SK-N-SH (cell line): ENCODE results near the gene ATF6B.

Source experiments
- CHD2 ChIP-seq: fragments of 150-350 bp; IDR thresholded peaks from 2 replicates; pipeline ENCODE4 v1.6.1; 2018; ENCODE audit warnings: low read length; ENCODE audit not compliant: partially characterized antibody
- CTCF ChIP-seq: fragments of 200-600 bp; sonication (generic); IDR thresholded peaks from 2 replicates; pipeline ENCODE4 v1.6.1; 2017; ENCODE audit warnings: antibody characterized with exemption, mild to moderate bottlenecking, moderate library complexity
- EP300 ChIP-seq, 2 experiments: IDR thresholded peaks; 2 replicates each; pipeline versions ENCODE4 v1.4.0 to v1.6.1; 2012; ENCODE audit warnings: borderline replicate concordance in 1 of 2, low read depth in 1 of 2, low read length in 1 of 2
- EZH2phosphoT487 ChIP-seq: fragments of 200-600 bp; sonication (generic); IDR thresholded peaks from 2 replicates; pipeline ENCODE4 v1.6.1; 2017; ENCODE audit warnings: low read depth, mixed run types, mild to moderate bottlenecking, antibody characterized with exemption, moderate library complexity, borderline replicate concordance
- GABPA ChIP-seq: IDR thresholded peaks from 2 replicates; pipeline ENCODE4 v1.4.0; 2012; ENCODE audit warnings: low read depth, mild to moderate bottlenecking
- JUND ChIP-seq: IDR thresholded peaks from 2 replicates; pipeline ENCODE4 v1.4.0; 2012
- MEF2A ChIP-seq: IDR thresholded peaks from 2 replicates; pipeline ENCODE4 v1.4.0; 2012; ENCODE audit warnings: low read depth, borderline replicate concordance
- POLR2AphosphoS5 ChIP-seq: IDR thresholded peaks from 2 replicates; pipeline ENCODE4 v1.6.1; 2012; ENCODE audit warnings: low read depth, low read length
- RAD21 ChIP-seq: IDR thresholded peaks from 2 replicates; pipeline ENCODE4 v1.6.1; 2012; ENCODE audit warnings: mild to moderate bottlenecking, low read length
- RCOR1 ChIP-seq: fragments of 150-350 bp; IDR thresholded peaks from 2 replicates; pipeline ENCODE4 v1.6.1; 2017; ENCODE audit warnings: antibody characterized with exemption, low read length
- SMC3 ChIP-seq: IDR thresholded peaks from 2 replicates; pipeline ENCODE4 v1.6.1; 2012; ENCODE audit warnings: low read depth, low read length, improper control_type of control experiment
- TEAD4 ChIP-seq: IDR thresholded peaks from 2 replicates; pipeline ENCODE4 v1.4.0; 2012; ENCODE audit warnings: mild to moderate bottlenecking, borderline replicate concordance; ENCODE audit not compliant: insufficient read depth
- TF ChIP-seq, protein P1 (sequence below): IDR thresholded peaks from 2 replicates; pipeline ENCODE4 v1.4.0; 2012; ENCODE audit warnings: low read depth
- TF ChIP-seq, protein P2 (sequence below): IDR thresholded peaks from 2 replicates; pipeline ENCODE4; 2012

DNA sequence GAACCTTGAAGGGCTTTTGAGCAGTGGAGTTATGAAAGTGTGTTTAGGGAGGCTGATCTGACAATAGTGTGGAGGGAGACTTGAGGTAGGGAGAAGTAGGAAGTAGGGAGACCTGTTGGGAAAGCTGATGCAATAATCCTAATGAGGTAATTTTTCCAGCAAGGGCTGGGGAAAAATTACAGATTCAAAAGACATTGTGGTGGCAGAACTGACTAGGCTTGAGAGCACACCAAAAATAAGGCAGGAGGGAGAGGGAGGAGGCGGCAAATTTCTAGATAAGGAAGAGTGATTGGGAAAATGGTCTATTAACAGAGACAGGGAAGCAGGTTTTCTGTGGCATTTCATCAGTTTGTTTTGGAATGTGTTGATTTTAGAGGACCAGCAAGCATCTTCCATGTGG, 18.2 kb upstream of the ATF6B start:
- TF ChIP-seq POLR2AphosphoS5 (no peak), CHD2 (no peak), RCOR1 (no peak), JUND (no peak), CTCF (no peak), EZH2phosphoT487 (no peak), EP300 (IDR thresholded peaks at IDR 0.05; ENCODE audit: borderline replicate concordance in 1 of 2, low read depth in 1 of 2, low read length in 1 of 2) (no peak), SMC3 (no peak), GABPA (no peak), TEAD4 (no peak), RAD21 (no peak), MEF2A (no peak)
- TF ChIP-seq, protein P1, sequence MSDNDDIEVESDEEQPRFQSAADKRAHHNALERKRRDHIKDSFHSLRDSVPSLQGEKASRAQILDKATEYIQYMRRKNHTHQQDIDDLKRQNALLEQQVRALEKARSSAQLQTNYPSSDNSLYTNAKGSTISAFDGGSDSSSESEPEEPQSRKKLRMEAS, result no peak
- TF ChIP-seq, protein P2, sequence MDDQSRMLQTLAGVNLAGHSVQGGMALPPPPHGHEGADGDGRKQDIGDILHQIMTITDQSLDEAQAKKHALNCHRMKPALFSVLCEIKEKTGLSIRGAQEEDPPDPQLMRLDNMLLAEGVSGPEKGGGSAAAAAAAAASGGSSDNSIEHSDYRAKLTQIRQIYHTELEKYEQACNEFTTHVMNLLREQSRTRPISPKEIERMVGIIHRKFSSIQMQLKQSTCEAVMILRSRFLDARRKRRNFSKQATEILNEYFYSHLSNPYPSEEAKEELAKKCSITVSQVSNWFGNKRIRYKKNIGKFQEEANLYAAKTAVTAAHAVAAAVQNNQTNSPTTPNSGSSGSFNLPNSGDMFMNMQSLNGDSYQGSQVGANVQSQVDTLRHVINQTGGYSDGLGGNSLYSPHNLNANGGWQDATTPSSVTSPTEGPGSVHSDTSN, result no peak
